HG03460 (cell line): Measurements from ENCODE around the gene CEP170B.
"Not testable (repeated sequence)": the region's sequence is repeated elsewhere in the genome, so short reads cannot be mapped to it uniquely, and the experiment has no call there.

Experiments
- ATAC-seq: cut with Tn5 transposase; IDR thresholded peaks from one replicate; pipeline ENCODE4 v1.9.1; 2021; ENCODE audit not compliant: unreplicated experiment

Gene CEP170B

GRCh38 chr14:104904650-104905578 is 39.8 kb downstream of the CEP170B start:
- ATAC-seq = not testable (repeated sequence)

GRCh38 chr14:104905579-104905933 is 40.5 kb downstream of the CEP170B start:
- not testable (repeated sequence) for ATAC-seq

- ATAC-seq = no peak
Observed at GRCh38 chr14:104908303-104908702, 43.2 kb downstream of the CEP170B start.

GRCh38 chr14:104912053-104912452 is 47.0 kb downstream of the CEP170B start:
- ATAC-seq = no peak

- no peak for ATAC-seq
Observed at GRCh38 chr14:104913435-104913834, 48.4 kb downstream of the CEP170B start.

- no peak for ATAC-seq
Observed at GRCh38 chr14:104917116-104917515, 52.0 kb downstream of the CEP170B start.

- ATAC-seq = no peak
Observed at GRCh38 chr14:104917993-104918392, 52.9 kb downstream of the CEP170B start.

GRCh38 chr14:104919152-104919992 is 54.3 kb downstream of the CEP170B start:
- ATAC-seq = not testable (repeated sequence)

- ATAC-seq = no peak
Observed at GRCh38 chr14:104919993-104920315, 54.9 kb downstream of the CEP170B start.

GRCh38 chr14:104923640-104924420 is 58.8 kb downstream of the CEP170B start:
- ATAC-seq = no peak

GRCh38 chr14:104924421-104925213 is 59.5 kb downstream of the CEP170B start, which contains the start of gene PLD4:
Gene PLD4 (plus strand): TSS chr14:104924879. CDS start chr14:104927141, 2,262 bp downstream.
- no peak for ATAC-seq

- no peak for ATAC-seq
Observed at GRCh38 chr14:104925214-104925854, 60.3 kb downstream of the CEP170B start.

GRCh38 chr14:104925855-104926609 is 61.0 kb downstream of the CEP170B start:
- no peak for ATAC-seq

- peak; percentile 84 for ATAC-seq
Observed at GRCh38 chr14:104926619-104927431, 61.8 kb downstream of the CEP170B start.

GRCh38 chr14:104927432-104927816 is 62.4 kb downstream of the CEP170B start:
- no peak for ATAC-seq

- no peak for ATAC-seq
Observed at GRCh38 chr14:104927901-104928300, 62.8 kb downstream of the CEP170B start.

GRCh38 chr14:104928391-104929133 is 63.5 kb downstream of the CEP170B start:
- no peak for ATAC-seq
